ENCODE measurements around the gene TP53I13.

TP53I13 gene

DNA sequence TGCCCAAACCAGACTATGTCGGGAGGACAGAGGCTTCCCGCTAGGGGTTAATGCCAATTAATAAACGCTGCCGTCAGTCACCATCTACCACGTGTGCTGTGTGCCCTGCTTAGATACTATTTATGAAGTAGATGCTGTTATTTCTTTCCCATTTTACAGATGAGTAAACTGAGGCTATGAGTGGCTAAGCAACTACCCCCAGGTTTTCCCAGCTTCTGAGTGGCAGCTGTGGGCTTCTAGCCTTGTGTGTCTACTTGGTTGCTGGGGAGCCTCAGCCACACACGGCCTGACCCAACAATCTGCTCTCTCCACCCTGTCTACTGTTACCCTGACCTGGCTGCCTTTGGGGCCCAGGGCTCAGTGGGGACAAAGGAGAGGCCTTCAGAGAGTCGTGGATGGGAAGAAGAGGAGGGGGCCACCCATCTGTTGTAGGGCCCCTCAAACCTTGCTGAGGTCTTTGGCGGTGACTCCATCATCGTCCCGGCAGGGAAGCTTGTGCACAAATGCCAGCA, 13.8 kb downstream of the TP53I13 start:
- DNase-seq = peak in 1 of 2 experiments; percentile 73

DNA sequence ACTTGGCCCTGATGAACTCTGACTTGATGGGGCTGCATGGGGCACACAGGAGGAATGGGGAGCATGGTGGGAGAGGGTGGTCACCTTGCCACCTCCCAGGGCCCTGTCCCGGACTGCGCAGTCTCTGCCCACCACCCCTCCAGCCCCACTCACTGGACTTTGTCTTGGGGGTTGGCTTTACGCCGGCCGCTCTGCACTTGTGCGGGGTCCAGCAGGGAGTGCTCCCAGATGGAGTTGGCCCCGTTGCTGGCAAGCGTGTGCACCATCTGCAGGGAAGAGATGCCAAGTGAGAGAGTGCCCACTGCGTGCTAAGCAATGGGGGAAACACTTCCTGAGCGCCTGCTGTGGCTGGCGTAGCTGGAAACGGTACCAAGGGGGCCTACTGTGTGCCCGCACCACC, 14.3 kb downstream of the TP53I13 start:
- peak; percentile 64 to 87 for DNase-seq

DNA sequence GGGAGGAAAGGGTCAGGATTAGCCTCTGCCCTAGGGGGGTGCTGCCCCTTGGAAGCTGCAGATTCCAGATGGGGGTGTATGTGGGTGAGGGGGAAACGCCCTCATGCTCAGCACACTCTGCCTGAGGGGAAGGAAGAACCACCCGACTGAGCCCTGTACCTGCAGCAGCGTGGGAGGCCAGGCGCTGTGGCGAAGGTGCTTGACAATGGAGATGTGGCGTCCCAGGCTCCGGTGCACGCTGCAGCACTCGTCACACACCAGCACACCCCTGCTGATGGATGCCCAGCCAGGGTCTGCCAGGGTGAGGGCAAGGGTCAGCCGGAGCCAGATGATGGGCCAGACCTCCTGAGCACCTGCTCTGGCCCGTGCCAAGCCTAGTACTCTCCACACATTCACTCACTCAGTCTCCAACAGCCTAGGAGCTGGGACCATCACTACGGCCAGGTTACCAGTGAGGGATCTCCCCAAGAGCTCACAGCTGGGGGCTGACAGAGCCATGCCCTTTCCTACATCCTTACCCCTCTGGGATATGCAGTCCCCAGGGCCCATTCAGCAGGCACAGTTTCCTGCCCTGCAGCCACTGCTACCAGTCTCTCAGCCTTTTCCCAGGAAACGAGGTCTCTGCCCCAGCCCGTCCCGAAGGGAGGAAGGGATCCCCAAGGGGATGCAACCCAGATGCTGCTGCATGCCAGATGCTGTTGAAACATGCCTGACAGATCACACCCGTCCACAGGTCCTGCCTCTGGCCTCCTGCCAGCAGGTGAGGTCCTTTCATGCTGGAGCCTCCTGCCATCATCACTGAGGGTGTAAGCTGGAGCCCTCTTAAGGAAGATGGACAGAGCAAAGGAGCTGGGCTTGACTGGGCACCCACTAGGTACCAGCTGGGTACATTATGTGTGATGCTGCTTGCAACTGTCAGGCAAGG, 15.1 kb downstream of the TP53I13 start:
- DNase-seq = no peak

DNA sequence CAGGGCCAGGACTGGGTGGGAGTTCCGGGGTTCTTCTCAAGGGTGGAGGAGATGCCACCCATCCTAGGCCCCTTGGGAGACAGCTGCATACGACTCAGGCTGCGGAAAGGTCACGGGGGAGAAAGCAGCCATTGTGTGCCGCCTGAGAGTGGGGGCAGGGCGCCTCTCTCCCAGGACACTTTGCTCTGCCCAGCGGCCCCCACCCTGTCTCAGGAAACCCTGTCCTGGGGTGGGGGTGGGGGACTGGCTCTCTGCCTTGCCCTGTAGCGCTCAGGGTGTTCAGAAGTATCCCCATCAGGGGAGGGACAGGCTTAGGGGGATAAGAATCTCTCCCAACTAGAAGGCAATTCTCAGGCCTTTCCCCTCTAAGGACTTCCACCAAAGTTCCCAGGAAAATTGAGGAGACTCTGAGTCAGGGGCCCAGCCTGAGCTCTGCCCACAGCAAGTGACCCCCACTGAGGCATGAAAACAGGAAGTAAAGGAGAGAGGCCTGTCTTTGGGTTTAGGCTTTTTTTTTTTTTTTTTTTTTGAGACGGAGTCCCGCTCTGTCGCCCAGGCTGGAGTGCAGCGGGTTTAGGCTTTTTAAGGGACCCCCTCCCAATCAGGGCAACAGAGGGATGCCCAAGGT, 16.1 kb downstream of the TP53I13 start:
- no peak for DNase-seq

DNA sequence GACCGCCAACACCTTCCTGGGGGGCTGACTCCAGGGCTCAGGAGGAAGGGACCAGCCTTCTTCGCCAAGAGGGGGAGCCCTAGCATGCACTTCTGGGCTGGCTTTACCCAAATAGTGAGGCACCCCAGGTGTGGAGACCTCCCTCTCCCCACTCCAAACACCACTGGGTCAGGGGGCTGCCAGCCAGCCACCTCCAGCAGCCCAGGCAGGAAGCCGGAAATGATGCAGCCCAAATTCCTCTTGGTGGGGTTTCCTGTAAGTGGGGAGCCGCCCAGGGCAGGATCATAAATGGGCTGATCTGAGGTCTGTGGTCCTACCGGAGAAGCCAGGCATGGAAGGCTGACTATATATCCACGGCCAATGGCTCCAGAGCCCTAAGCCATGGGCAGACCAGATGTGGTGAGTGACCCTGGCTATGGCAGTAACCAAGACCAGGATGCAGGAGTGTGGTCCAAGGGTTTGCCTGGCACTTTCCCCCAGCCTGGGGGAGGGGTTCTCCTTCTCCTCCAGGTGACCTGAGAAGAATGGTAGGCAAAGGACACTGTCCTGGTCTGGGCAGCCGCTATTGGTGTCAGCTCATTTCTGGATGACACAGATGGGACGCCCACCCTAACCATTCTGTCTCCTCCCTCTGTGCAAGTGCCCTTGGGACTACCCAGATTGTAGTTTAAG, 16.7 kb downstream of the TP53I13 start:
- no peak for DNase-seq

DNA sequence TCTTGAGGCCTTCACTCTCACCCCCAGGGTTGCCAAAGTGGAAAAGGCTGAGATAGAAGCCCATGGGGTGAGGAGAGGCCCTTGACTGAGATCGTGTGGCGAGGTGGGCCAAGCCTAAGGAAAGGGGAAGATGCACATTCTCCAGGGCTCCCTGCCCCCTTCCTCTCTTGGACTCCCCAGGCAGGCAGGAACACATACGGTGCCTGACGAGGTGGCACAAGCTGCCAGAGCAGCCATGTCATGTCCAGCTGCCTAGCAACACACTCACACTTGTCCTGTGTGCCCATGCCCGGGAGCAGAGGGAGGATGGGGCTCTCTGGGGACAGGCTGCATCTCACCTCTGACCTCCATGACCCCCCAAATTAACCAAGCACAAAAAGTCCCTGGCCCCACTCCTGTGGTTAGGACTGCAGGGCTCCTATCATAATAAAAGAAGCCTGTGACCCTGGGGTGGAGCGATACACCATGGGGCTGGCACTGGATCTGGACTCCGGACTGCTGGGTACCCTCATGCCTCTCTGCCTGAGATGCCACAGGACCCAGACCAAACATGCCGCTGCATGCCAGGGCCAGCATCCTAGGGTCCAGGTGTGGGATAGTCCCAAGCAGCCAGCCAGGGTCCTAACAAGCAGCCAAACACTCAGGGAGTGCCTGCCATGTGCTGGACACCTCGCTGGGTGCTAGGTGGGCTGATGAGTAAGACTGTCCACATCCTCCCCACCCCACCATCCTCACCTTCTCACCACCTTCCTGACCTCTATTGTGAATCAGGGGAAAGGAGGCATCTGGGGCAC, 18.4 kb downstream of the TP53I13 start:
- no peak for DNase-seq

DNA sequence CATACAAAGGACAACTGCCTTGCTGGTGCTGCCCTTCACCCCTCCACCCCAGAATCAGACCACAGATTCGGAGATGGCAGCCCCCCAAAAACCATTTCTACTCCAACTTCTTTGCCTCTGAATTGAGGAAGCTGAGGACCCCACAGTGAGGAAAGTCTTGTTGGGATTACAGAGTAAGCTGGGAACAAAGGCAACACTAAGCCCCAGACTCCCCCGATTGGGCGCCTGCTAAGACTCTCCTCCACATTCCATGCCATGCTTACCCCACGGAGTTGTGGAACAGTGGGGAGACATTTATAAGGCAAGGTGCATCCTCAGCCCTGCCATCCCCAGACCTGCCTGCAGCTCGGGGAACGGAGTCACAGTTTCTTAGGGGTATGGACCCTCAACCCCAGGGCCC, 19.1 kb downstream of the TP53I13 start:
- DNase-seq = no peak

DNA sequence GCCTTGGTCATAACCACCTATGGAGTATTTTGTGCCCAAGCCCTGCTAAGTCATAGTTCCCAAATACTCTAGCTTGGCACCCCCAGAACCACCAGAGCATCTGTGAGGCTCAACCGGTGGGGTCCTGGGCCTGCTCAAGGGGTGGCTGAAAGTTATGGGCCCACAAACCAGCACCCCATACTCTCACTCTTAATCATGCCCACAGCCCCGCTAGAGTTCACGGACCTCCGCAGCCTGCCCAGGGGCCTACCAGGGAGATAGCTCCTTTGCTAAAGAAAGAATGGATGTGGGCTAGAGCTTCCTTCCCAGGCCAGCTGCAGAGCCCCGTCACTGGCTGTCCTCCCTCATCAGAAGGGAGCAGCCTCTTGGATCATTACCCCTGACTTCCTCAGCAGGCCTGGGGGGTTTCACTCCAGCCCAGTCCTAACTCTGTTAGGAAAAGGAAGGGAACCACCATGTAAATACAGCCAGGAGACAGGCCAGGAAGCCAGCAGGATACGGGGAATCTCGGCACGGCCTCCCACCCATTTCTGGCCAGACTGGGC, 19.6 kb downstream of the TP53I13 start:
- DNase-seq = no peak

DNA sequence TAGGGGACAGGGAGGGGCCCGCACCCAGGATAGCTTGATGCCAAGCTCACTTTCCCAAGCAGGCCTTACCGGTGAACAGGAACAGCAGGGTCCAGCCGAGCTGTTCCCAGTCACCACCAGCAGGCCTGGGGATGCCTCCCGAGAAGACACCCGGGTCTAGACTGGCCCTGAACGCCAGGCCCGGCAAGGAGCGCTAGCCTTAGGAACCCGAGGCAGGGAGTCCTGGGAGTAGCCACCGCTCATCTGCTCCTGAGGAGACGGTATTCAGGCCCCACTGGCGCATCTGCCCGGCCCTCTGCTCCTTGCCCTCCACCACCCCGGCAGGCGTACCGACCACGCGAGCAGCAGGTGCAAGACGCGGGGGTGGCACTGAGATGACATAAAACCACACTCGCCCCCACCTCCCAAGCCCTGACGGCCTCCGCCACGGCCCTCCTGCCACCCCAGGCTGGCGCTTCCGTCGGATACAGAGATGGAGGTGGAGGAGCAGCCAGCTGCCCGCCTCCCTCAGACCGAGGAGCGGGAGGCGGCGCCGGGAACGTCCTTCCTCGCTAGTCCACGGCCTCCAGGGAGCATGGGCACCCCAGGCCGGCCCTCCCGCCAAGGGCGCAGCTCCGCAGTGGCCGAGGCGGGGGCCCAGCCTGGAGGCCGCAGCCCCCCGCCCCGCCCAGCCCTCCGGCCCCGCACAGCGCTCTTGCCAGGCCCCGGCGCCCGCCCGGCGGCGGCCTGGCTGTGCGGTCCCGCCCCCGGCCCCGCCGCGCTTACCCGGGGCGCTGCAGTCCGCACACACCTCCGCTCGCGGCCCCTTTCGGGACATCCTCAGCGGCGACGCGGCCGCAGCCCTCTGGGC, 20.3 kb downstream of the TP53I13 start:
- no peak for DNase-seq

DNA sequence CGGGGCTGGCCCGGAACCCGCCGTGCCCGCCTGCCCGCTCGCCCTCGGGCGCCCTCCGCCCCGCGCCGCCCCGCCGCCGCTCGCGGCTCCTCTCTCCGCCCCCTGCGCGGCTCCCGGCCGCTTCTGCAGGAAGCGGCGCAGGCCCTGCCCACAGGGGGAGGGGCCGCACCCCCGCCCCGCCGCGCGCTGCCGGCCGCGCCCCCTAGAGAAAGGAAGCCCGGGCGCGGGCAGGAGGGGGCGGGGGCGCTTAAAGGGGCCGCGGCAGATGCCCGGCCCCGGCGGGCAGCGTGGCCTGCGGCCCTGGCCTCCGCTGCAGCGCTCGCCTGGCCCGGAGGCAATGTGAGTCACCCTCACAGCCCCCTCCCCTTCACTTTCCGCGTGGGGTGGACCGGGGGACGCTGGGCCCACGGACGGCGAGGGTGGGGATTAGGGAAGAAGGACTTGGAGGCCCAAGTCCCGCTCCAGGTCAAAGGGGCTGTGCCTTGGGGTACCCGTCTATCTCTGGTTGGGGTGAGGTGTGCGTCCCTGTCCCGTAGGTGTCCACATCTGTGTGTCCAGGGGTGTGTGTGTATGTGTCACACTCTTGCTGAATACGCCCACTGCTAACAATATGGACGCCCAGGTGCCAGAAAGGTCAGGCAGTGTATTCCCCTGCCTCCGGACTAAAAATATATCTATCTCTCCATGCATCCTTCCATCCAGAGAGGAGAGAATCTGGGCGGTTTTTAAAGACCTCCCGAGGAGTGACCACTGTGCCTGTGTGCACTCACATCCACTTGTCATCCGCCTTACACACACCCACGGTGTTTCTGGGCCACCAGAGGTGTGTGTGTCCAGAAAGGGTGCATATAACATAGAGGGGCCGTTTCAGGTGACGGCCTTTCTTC, 21.3 kb downstream of the TP53I13 start, which contains the start of gene GIT1:
TSS of gene GIT1 (minus strand) at position 125 of the 887 bp plus-strand sequence. CDS start 270 bp downstream, outside the sequence.
- peak; percentile 29 to 86 for DNase-seq

DNA sequence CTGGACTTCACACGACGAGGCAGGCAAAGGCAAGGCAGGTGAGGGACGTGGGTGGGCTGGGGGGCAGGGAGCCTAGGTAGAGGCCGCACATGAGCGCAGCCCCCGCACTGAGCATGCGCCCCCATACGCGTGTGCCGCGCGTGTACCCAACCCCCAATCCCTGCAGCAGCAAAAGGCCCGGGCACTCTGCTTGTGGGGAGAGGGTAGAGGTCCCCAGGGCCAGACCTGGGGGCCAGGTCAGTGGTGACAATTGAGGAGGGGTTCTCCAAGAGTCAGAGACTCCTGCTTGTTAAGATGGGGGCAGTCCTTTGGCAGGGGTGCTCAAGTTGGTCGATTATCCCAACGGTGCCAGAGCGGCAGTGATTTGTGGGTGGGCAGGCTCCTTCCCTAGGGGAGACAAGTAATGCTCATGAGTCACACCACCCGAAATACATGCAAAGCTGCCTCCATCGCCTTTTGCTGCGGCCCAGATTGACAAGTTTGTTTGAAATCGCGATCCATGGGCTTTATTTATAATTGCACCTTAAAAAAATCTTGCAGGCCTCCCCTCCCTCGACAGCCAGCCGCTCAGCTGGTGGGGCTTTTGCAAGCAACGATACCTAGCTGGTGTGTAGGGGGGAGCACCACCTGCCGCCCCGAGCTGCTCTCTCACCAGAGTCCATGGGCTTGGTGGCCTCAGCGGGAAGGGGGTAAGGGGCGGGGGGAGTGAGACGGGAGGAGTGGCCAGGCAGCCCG, 22.1 kb downstream of the TP53I13 start:
- DNase-seq = peak; percentile 74 to 76

DNA sequence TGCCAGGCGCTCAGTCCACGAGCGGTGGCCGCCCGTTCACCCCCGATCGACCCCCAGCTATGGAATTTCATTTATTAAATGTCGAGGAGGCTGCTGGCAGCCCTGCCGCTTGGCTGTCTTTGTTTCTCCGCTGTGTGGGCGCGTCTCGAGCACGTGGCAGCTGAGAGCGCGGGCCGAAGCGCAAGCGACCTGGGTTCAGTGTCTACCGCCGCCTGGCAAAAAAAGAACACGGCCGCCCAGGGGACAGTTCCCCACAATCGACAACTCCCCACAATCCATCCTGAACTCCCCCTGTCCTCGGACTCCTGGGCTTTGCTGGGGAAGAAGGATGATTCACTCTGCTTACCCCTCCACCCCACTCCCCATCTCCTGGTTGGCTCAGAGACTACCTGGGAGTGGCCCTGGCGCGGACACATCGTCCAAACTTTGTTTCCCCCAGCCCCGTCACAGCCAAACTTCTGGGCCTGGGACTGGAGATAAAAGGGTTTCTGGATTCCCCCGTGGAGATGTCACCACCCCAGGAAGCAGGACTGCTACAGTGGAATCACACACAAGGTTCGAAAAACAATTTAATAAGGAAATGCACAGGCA, 22.7 kb downstream of the TP53I13 start:
- DNase-seq = peak; percentile 87 to 90

DNA sequence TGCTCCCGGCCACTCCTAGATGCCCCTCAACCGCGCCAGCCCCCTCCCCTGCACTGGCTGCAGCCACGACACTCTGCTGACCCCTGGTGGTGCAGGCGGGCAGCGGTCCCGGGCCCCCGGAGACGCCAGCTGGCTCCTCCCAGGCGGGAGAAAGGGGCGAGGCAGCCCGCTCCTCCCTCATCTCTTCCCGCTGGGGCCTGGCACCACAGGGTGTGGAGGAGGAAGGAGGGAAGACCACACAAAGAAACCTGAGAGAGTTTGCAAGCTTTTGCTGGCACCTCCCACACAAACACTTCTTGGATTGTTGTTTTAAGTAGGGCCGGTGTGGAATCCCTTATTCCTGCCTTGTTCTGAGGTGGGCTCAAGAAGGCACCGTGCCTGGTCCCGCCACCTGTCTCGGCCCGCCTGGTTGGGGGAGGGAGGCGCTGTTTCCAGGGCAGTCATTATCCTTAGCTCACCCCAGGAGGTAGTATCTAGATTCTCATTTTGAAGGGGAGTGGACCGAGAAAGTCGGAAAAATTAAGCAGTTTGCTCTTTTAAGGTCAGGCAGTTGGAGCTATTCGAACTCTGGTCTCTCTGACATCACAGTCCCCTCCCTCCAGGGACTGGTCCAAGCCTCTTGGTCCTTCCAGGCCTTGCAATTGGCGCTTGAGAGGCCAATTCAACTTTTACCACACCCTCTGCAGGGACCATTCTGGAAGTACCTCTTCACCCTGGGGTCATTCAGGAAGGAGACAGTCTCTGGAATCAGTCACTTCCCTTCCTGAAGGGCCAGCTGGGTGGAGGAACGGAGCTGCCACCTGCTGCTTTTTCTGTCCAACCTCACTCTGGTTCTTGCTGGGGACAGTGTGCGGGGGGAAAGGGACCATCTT, 23.5 kb downstream of the TP53I13 start:
- peak; percentile 90 to 93 for DNase-seq

DNA sequence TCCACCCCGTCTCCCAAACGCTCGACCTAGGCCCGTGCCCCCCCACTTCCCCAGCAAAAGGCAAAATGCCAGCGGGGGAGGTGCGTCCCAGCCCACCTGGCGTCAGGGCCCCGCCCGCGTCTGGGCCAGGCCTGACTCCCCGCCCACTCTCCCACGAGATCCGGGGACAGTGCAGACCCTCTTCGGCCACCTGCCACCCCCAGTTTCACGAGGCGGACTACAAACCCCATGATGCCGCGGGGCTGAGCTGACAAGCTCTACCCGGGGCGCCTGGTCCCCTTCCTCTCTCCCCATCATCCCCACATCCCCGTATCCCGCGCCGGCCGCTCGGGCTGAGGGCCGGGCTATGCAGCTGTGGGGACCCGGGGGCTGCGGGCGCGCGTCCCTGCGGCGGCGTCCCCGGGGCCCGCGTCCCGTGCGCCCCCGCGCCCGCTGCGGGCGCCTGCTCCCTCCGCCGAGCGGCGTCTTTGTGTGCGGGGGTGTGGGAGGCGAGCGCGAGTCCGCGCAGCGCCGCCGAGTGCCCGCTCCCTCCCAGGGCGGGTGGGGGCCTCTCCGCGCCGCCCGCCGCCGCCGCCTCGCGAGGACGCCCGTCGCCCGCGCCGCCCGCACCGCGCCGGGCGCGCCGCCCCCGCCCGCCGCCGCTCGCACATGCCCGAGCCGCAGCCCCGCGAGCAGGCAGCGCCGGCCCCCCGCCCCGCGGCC, 24.5 kb downstream of the TP53I13 start, which contains the start of gene ANKRD13B:
TSS of gene ANKRD13B (plus strand) at position 283 of the 702 bp plus-strand sequence. CDS start 490 bp downstream, outside the sequence.
- peak; percentile 58 to 79 for DNase-seq

DNA sequence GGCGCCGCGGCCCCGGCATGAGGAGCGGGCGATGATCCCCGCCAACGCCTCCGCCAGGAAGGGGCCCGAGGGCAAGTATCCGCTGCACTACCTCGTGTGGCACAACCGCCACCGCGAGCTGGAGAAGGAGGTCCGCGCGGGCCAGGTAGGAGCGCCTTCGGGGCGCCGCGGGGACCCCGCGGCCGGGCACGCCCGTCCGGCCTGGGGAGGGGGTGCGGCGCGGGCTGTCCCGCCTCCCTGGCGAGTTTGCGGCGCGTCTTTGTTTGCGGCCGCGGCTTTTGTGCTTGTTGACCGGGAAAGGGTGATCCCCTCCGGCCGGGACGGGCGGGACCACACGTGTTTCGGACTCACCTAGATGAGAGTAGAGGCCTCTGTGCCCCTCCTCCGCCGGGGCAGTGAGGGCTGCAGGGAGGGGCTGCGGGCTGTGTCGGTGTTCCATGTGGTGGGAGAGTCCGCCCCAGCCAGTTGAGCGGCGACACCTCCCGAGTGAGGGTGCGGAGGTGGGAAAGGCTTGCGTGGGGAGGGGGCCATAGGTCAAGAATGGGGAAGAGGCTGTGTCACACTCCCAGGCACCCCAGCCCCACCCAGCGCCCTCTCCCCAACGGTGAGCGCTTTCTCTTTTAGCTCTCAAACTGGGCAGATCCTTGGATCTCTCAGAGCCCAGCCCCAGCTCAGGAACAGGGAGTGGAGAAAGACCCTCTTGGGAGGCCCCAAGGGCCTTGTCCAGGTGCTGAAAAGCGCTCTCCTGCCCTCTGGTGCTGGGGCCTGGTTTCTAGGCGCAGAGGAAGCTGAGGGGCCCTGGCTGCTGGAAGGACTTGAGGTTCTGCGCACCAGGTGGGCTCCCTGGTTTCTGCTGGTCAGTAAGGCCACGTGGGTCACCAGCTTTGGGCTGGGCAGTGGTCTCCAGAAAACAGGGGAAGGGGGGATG, 25.4 kb downstream of the TP53I13 start:
- DNase-seq = no peak
